CD4-positive, CD25-positive, alpha-beta regulatory T cell (primary cell): Measurements from ENCODE around the gene TTLL1. TPM values are rescaled to one million over a fixed set of nuclear protein-coding genes. Genes with fewer than 3 reads are reported as not detected.
A peak's percentile ranks its signal among the peaks of the same experiment; 100 is the strongest.

Experiments
- ATAC-seq, 2 donors: fragments of 150-1000 bp; cut with Tn5 transposase; one replicate each; pipeline ENCODE4 v1.10.0; 2021; ENCODE audit warnings: low read depth in 2 of 2, moderate number of reproducible peaks in 2 of 2, moderate library complexity in 1 of 2
- DNase-seq, 3 donors: peaks; one replicate each; pipeline versions ENCODE4 v3.0.0 to v3.0.0-alpha.2; 2012 to 2022; ENCODE audit warnings: mixed read lengths in 1 of 3
- H3K27ac ChIP-seq: one replicate; pipeline ENCODE4 v1.7.0; 2013; ENCODE audit warnings: mild to moderate bottlenecking, low read length; ENCODE audit not compliant: insufficient read depth, poor library complexity, severe bottlenecking
- H3K27me3 ChIP-seq: one replicate; pipeline ENCODE4 v1.7.0; 2013; ENCODE audit warnings: low read length; ENCODE audit not compliant: control insufficient read depth, insufficient read depth
- H3K36me3 ChIP-seq: one replicate; pipeline ENCODE4 v1.7.0; 2013; ENCODE audit warnings: mild to moderate bottlenecking, low read length, moderate library complexity; ENCODE audit not compliant: control insufficient read depth, insufficient read depth
- H3K4me1 ChIP-seq: 2 replicates; pipeline ENCODE4 v1.7.0; 2013; ENCODE audit warnings: mild to moderate bottlenecking, low read length; ENCODE audit not compliant: insufficient read depth, control insufficient read depth, poor library complexity, severe bottlenecking
- H3K4me3 ChIP-seq: one replicate; pipeline ENCODE4 v1.7.0; 2013; ENCODE audit warnings: low read depth, mild to moderate bottlenecking, low read length, moderate library complexity
- H3K9me3 ChIP-seq, 2 experiments: 1 replicate in 1 of 2; 2 replicates in 1 of 2; pipeline ENCODE4 v1.7.0; 2013; ENCODE audit warnings: low read length in 2 of 2, mild to moderate bottlenecking in 1 of 2, moderate library complexity in 1 of 2; ENCODE audit not compliant: control insufficient read depth in 2 of 2
- H3K27ac Mint-ChIP-seq, 3 donors: one replicate each; pipeline ENCODE4 v1.8.0; 2020 to 2022; ENCODE audit warnings: mild to moderate bottlenecking in 3 of 3, mixed read lengths in 3 of 3, moderate library complexity in 2 of 3
- H3K27me3 Mint-ChIP-seq: one replicate; pipeline ENCODE4 v1.8.0; 2022; ENCODE audit warnings: mild to moderate bottlenecking, mixed read lengths
- H3K36me3 Mint-ChIP-seq: one replicate; pipeline ENCODE4 v1.8.0; 2020; ENCODE audit warnings: mixed read lengths
- H3K4me1 Mint-ChIP-seq, 4 donors: one replicate each; pipeline ENCODE4 v1.8.0; 2020 to 2022; ENCODE audit warnings: mixed read lengths in 4 of 4, mild to moderate bottlenecking in 1 of 4
- H3K4me3 Mint-ChIP-seq, 4 donors: one replicate each; pipeline ENCODE4 v1.8.0; 2020 to 2022; ENCODE audit warnings: mild to moderate bottlenecking in 4 of 4, mixed read lengths in 4 of 4, moderate library complexity in 3 of 4
- H3K9me3 Mint-ChIP-seq, 7 donors: one replicate each; pipeline ENCODE4 v1.8.0; 2020 to 2022; ENCODE audit warnings: mixed read lengths in 7 of 7, mild to moderate bottlenecking in 3 of 7, moderate library complexity in 2 of 7
- polyA plus RNA-seq, 4 donors: library from polyadenylated mRNA; unstranded; fragments of 300-500 nt; fragmentation: Illumina TruSeq; gene quantifications; one replicate each; pipeline ENCODE4 v1.2.3, GENCODE V29; 2021
- total RNA-seq: library from RNA; stranded (reverse); gene quantifications from one replicate; pipeline ENCODE4 v1.2.3, GENCODE V29; 2022

The TTLL1 gene
- total and polyA plus RNA-seq, 5 donors from 2014 or later, result 4.2 to 8.1 (median 7.9) TPM

DNA sequence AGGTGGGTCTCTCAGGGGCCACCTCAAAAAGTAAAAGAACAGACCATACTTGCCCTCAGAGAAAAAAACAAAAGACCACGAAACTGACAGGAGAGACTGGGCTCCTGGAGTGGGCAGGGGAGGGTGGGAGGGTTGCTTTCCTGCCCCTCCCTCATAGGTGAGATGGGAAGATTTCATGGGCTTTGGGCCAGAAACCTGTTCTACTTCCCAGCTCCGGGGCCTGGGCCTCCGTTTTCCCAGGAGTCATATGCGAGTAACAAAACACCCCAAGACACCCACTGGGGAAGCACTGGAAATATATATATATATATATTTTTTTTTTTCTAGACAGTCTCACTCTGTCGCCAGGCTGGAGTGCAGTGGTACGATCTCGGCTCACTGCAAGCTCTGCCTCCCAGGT, 31.6 kb downstream of the TTLL1 start:
- no peak overlapping the region for H3K4me3 Mint-ChIP-seq
- Histone ChIP-seq H3K9me3 (no peaks in the 10 kb centered on the region), H3K27me3 (no peaks in the 10 kb centered on the region), H3K4me3 (no peak overlapping the region), H3K36me3 (peaks cover 8% of the 10 kb centered on the region), H3K4me1 (no peaks in the 10 kb centered on the region), H3K27ac (no peak overlapping the region)
- no peaks in the 10 kb centered on the region for H3K9me3 Mint-ChIP-seq
- ATAC-seq, result no peak
- no peak for DNase-seq
- H3K27ac Mint-ChIP-seq, result no peak overlapping the region
- H3K27me3 Mint-ChIP-seq, result no peaks in the 10 kb centered on the region
- H3K4me1 Mint-ChIP-seq, result no peaks in the 10 kb centered on the region
- H3K36me3 Mint-ChIP-seq, result peaks cover 15% of the 10 kb centered on the region

DNA sequence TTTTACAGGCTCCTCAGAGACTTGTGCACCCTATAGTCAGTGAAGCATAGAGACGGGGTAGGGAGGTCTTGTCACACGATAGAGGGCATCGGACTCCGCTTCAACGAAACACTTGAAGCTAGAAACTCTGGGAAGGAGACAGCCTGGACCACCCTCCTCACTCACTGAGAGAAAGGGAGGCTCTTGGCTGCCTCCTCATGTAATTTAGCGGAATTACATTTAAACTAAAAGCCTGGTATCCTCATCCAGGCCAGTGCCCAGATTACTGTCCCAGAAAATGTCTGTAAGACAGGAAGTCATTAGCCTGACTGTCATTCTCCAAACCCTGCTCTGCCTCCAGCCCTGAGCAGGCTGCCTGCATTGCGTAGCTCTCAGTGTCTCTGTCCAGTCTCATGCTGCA, 36.0 kb downstream of the TTLL1 start:
- Mint-ChIP-seq H3K4me3 (no peak overlapping the region), H3K36me3 (peaks cover 12% of the 10 kb centered on the region), H3K9me3 (peaks cover 0 to 1% (median 0%) of the 10 kb centered on the region in 7 donors), H3K4me1 (no peaks in the 10 kb centered on the region), H3K27me3 (no peaks in the 10 kb centered on the region), H3K27ac (no peak overlapping the region)
- no peaks in the 10 kb centered on the region for H3K27me3 ChIP-seq
- DNase-seq (no peak), ATAC-seq (no peak)
- H3K9me3 ChIP-seq, result no peaks in the 10 kb centered on the region
- H3K4me1 ChIP-seq, result no peaks in the 10 kb centered on the region
- H3K36me3 ChIP-seq, result no peaks in the 10 kb centered on the region
- H3K27ac ChIP-seq, result no peak overlapping the region
- H3K4me3 ChIP-seq, result no peak overlapping the region

DNA sequence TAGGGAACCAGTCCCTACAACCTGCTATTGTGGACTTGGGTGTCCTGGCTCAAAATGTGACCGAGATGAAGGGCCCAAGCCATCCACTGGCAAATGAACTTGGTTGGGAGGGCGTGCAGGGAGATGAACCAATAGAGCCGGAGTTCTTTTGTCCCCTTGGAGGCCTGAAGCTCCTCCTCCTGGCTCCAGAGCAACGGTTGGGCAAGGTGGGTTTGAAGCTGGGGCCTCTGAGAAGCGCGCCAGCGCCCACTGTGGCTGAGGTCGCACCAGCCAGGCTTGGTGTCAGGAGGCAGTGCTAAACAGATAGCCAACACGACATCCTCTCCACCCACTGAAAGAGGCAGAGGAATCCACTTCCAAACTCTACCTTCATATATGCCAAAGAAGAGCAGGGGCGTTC, 38.2 kb downstream of the TTLL1 start:
- peaks cover 10% of the 10 kb centered on the region for H3K36me3 Mint-ChIP-seq
- Histone ChIP-seq H3K4me3 (no peak overlapping the region), H3K4me1 (no peaks in the 10 kb centered on the region), H3K27me3 (no peaks in the 10 kb centered on the region), H3K36me3 (no peaks in the 10 kb centered on the region), H3K27ac (no peak overlapping the region), H3K9me3 (no peaks in the 10 kb centered on the region)
- H3K4me3 Mint-ChIP-seq, result no peak overlapping the region
- no peaks in the 10 kb centered on the region for H3K27me3 Mint-ChIP-seq
- no peak for DNase-seq
- peak overlapping the region in 1 of 3 donors; percentile 32 for H3K27ac Mint-ChIP-seq
- no peaks in the 10 kb centered on the region for H3K4me1 Mint-ChIP-seq
- H3K9me3 Mint-ChIP-seq, result peaks cover 0 to 1% (median 0%) of the 10 kb centered on the region in 7 donors
- ATAC-seq, result no peak

DNA sequence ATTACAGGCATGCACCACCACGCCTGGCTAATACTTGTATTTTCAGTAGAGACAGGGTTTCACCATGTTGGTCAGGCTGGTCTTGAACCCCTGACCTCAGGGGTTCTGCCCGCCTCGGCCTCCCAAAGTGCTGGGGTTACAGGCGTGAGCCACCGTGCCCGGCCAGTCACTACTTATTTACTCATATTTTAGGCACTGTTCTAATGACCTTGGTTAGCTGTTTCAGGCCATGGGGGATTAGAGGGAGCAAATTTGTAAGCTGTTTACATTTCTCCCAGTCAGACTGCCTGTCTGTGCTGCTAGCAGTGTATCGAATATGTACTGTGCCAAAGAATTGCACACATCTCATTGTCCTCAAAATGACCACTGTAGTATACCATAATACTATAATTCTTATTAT, 41.6 kb downstream of the TTLL1 start:
- DNase-seq (no peak), ATAC-seq (no peak)
- Histone ChIP-seq H3K4me3 (no peak overlapping the region), H3K27me3 (no peaks in the 10 kb centered on the region), H3K27ac (no peak overlapping the region), H3K36me3 (no peaks in the 10 kb centered on the region), H3K4me1 (no peaks in the 10 kb centered on the region), H3K9me3 (no peaks in the 10 kb centered on the region)
- Mint-ChIP-seq H3K36me3 (peaks cover 16% of the 10 kb centered on the region), H3K4me1 (no peaks in the 10 kb centered on the region), H3K4me3 (no peak overlapping the region), H3K9me3 (peaks cover 0 to 1% (median 0%) of the 10 kb centered on the region in 7 donors), H3K27ac (no peak overlapping the region), H3K27me3 (no peaks in the 10 kb centered on the region)

DNA sequence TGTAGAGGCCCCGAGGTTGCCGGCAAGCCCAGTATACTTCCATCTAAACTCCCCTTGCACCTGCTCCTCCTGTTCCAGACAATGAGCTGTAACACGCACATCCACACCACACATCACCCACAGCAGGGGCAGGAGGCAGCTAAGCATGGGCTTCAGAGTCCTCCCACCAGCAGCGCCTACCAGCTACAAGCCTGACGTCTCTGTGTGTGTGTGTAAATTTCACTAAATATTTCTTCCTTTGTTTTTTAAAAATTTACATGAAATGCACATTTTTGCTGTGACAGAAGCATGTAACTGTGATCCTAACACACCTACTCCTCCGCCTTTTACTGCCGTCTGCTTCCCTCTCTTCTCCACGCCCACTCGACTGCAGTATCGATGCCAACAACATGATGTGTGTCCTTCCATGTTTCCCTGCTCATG, 44.9 kb downstream of the TTLL1 start:
- Histone ChIP-seq H3K4me1 (no peaks in the 10 kb centered on the region), H3K36me3 (no peaks in the 10 kb centered on the region), H3K27ac (no peak overlapping the region), H3K27me3 (no peaks in the 10 kb centered on the region), H3K9me3 (no peaks in the 10 kb centered on the region), H3K4me3 (no peak overlapping the region)
- H3K4me1 Mint-ChIP-seq, result no peaks in the 10 kb centered on the region
- no peaks in the 10 kb centered on the region for H3K27me3 Mint-ChIP-seq
- no peak overlapping the region for H3K4me3 Mint-ChIP-seq
- H3K27ac Mint-ChIP-seq, result no peak overlapping the region
- ATAC-seq, result no peak
- no peak for DNase-seq
- peaks cover 7% of the 10 kb centered on the region for H3K36me3 Mint-ChIP-seq
- H3K9me3 Mint-ChIP-seq, result peaks cover 0 to 1% (median 0%) of the 10 kb centered on the region in 7 donors

DNA sequence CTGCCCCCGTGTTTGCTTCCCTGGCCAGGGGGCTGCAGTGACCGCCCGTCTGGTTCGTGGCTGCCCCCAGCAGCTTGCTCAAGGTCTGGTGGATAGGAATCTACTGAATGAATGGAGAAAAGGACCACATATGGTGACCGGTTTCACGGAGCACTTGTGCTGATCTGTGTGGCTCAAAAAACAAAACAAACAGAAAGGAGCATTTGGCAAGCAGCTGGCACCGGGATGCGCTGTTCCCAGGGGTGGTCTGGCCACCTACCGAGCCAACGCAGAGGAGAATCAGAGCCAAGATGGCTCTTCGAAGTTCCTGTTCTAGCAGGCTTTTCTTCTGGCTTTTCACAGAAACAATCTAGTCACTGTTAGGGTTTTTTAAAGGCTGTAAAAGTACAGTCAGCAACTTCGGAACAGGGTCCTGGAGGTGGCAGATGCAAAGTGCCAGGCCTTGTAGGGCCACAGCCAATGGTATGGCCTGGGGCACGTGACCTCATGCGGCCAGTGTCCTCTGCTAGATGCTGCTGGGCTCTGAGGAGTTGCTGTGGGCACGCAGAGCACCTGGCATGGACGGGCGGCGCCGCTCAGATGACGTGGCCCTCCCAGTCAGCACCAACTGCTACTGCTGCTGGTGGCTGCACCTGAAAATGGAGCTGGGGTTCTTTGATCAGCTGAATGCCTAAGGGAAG, 47.0 kb downstream of the TTLL1 start:
- no peaks in the 10 kb centered on the region for H3K4me1 ChIP-seq
- H3K27me3 Mint-ChIP-seq, result no peaks in the 10 kb centered on the region
- H3K27me3 ChIP-seq, result no peaks in the 10 kb centered on the region
- ATAC-seq (no peak), DNase-seq (no peak)
- no peaks in the 10 kb centered on the region for H3K9me3 Mint-ChIP-seq
- no peak overlapping the region for H3K27ac ChIP-seq
- no peak overlapping the region for H3K4me3 ChIP-seq
- H3K4me3 Mint-ChIP-seq, result no peak overlapping the region
- no peaks in the 10 kb centered on the region for H3K4me1 Mint-ChIP-seq
- H3K27ac Mint-ChIP-seq, result no peak overlapping the region
- H3K9me3 ChIP-seq, result no peaks in the 10 kb centered on the region
- H3K36me3 ChIP-seq, result no peaks in the 10 kb centered on the region
- H3K36me3 Mint-ChIP-seq, result peaks cover 7% of the 10 kb centered on the region

DNA sequence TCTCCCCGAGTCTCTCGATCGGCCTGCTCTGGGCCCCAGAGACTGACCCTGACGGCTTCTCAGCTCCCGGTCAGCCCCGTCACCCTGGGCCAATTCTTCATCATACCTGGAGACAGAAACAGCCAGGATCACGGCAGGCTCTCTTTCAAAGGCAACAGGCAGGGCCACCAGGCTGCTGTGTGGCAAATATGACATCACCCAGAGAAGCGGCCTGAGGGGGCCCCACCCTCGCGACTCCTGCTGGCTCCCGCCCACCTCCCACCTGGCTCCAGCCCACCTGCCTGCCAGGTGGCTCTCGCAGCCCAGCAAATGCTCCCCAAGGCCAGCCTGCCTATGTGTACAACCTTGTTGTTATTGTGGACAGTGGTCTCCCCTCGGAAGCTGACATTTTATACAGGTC, 49.4 kb downstream of the TTLL1 start:
- no peaks in the 10 kb centered on the region for H3K27me3 ChIP-seq
- H3K36me3 ChIP-seq, result no peaks in the 10 kb centered on the region
- no peaks in the 10 kb centered on the region for H3K4me1 ChIP-seq
- Mint-ChIP-seq H3K4me1 (no peaks in the 10 kb centered on the region), H3K36me3 (peaks cover 7% of the 10 kb centered on the region), H3K9me3 (no peaks in the 10 kb centered on the region), H3K27ac (no peak overlapping the region), H3K4me3 (no peak overlapping the region), H3K27me3 (no peaks in the 10 kb centered on the region)
- ATAC-seq (no peak), DNase-seq (no peak)
- no peak overlapping the region for H3K4me3 ChIP-seq
- H3K27ac ChIP-seq, result no peak overlapping the region
- H3K9me3 ChIP-seq, result no peaks in the 10 kb centered on the region

DNA sequence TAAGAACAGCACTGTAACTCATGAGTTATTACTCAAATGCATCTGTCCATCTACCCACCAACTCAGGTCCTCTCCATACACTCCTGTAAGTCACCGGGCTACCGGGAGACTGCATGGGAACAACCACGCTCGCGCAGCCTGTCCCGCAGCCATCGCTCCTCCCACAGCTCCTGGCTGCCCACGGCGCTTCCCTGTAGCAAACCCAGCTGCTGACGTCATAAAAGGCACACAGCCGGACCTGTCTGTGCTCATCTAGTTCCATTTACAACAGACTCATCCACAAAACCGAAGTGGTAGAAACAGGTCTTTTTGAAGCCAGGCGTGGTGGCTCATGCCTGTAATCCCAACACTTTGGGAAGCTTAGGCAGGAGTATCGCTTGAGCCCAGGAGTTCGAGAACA, 50.9 kb downstream of the TTLL1 start:
- Mint-ChIP-seq H3K9me3 (peaks cover 0 to 1% (median 0%) of the 10 kb centered on the region in 7 donors), H3K27me3 (no peaks in the 10 kb centered on the region), H3K4me3 (no peak overlapping the region), H3K27ac (peak overlapping the region in 1 of 3 donors; percentile 38), H3K36me3 (peaks cover 2% of the 10 kb centered on the region), H3K4me1 (peaks cover 0 to 6% (median 2%) of the 10 kb centered on the region in 4 donors)
- no peaks in the 10 kb centered on the region for H3K9me3 ChIP-seq
- H3K4me3 ChIP-seq, result no peak overlapping the region
- DNase-seq (no peak), ATAC-seq (no peak)
- H3K27ac ChIP-seq, result no peak overlapping the region
- no peaks in the 10 kb centered on the region for H3K4me1 ChIP-seq
- no peaks in the 10 kb centered on the region for H3K27me3 ChIP-seq
- no peaks in the 10 kb centered on the region for H3K36me3 ChIP-seq
